Nephron progenitor cell (in vitro differentiated cells): ENCODE results near the gene FRMPD2.
A peak's percentile ranks its signal among the peaks of the same experiment; 100 is the strongest.
"Not testable (repeated sequence)": the region's sequence is repeated elsewhere in the genome, so short reads cannot be mapped to it uniquely, and the experiment has no call there.

Source experiments
- DNase-seq: peaks from one replicate; pipeline ENCODE4 v3.0.0; 2021
- H3K27ac Mint-ChIP-seq: 2 replicates; pipeline ENCODE4 v1.8.0; 2021; ENCODE audit warnings: mild to moderate bottlenecking, moderate library complexity, mixed read lengths
- H3K27me3 Mint-ChIP-seq: 2 replicates; pipeline ENCODE4 v1.8.0; 2021; ENCODE audit warnings: mild to moderate bottlenecking, low read depth, mixed read lengths; ENCODE audit not compliant: poor library complexity
- H3K36me3 Mint-ChIP-seq: 2 replicates; pipeline ENCODE4 v1.8.0; 2021; ENCODE audit warnings: low read depth, mixed read lengths
- H3K4me1 Mint-ChIP-seq: 2 replicates; pipeline ENCODE4 v1.8.0; 2021; ENCODE audit warnings: mixed read lengths
- H3K4me3 Mint-ChIP-seq: 2 replicates; pipeline ENCODE4 v1.8.0; 2021; ENCODE audit warnings: mild to moderate bottlenecking, moderate library complexity, mixed read lengths
- H3K9me3 Mint-ChIP-seq: 2 replicates; pipeline ENCODE4 v1.8.0; 2021; ENCODE audit warnings: mild to moderate bottlenecking, moderate library complexity, mixed read lengths
- CTCF ChIP-seq: fragments of 200-600 bp; sonication (generic); IDR thresholded peaks from 2 replicates; pipeline ENCODE4 v1.5.0; 2021; ENCODE audit warnings: antibody characterized with exemption

FRMPD2 gene

GRCh38 chr10:48192881-48193450 lies 81.5 kb downstream of the FRMPD2 start:
- Mint-ChIP-seq H3K4me3 (no peak overlapping the region), H3K27me3 (peaks cover 30% of the 10 kb centered on the region), H3K27ac (no peak overlapping the region), H3K4me1 (peaks cover 8% of the 10 kb centered on the region), H3K36me3 (no peaks in the 10 kb centered on the region), H3K9me3 (no peaks in the 10 kb centered on the region)
- no peak for TF ChIP-seq CTCF
- no peak for DNase-seq

GRCh38 chr10:48187713-48188485 lies 86.6 kb downstream of the FRMPD2 start:
- no peak overlapping the region for H3K4me3 Mint-ChIP-seq
- peaks cover 12% of the 10 kb centered on the region for H3K4me1 Mint-ChIP-seq
- H3K9me3 Mint-ChIP-seq = no peaks in the 10 kb centered on the region
- no peak for TF ChIP-seq CTCF
- H3K27me3 Mint-ChIP-seq = peaks cover 18% of the 10 kb centered on the region
- no peak for DNase-seq
- peak overlapping the region; percentile 15 for H3K27ac Mint-ChIP-seq
- H3K36me3 Mint-ChIP-seq = no peaks in the 10 kb centered on the region

DNA sequence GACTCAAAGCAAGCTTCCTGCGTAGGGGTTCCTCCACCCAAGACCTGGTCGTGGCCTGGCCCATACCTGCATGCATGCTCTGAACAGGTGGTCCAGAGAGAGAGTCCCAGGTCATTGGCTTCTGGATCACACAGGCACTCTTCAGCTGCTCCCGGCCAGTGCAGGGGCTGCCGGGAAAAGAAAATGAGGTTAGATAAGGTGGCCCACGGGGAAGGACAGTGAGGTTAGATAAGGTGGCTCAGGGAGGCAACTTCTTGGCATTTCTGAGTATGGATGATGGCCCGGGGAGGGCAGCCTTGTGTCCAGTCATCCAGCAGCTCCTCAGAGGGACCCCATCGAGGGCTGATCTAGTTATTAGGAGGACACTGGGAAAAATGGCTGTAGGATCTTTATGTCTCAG lies 87.4 kb downstream of the FRMPD2 start:
- H3K9me3 Mint-ChIP-seq = no peaks in the 10 kb centered on the region
- no peak overlapping the region for H3K27ac Mint-ChIP-seq
- no peak for TF ChIP-seq CTCF
- no peak overlapping the region for H3K4me3 Mint-ChIP-seq
- H3K36me3 Mint-ChIP-seq = no peaks in the 10 kb centered on the region
- H3K27me3 Mint-ChIP-seq = peaks cover 14% of the 10 kb centered on the region
- DNase-seq = no peak
- peaks cover 12% of the 10 kb centered on the region for H3K4me1 Mint-ChIP-seq

- Mint-ChIP-seq H3K27me3 (peaks cover 14% of the 10 kb centered on the region), H3K4me1 (peaks cover 12% of the 10 kb centered on the region)
- H3K9me3 Mint-ChIP-seq, H3K4me3 Mint-ChIP-seq, H3K27ac Mint-ChIP-seq, H3K36me3 Mint-ChIP-seq, DNase-seq: not testable (repeated sequence)
These were observed 88.2 kb downstream of the FRMPD2 start for GRCh38 chr10:48186264-48186804.

GRCh38 chr10:48184224-48184623 lies 90.3 kb downstream of the FRMPD2 start:
- no peak for DNase-seq
- no peak for TF ChIP-seq CTCF
- H3K4me3 Mint-ChIP-seq = no peak overlapping the region
- H3K27ac Mint-ChIP-seq = no peak overlapping the region
- no peaks in the 10 kb centered on the region for H3K9me3 Mint-ChIP-seq
- no peaks in the 10 kb centered on the region for H3K36me3 Mint-ChIP-seq
- H3K27me3 Mint-ChIP-seq = peaks cover 14% of the 10 kb centered on the region
- H3K4me1 Mint-ChIP-seq = peaks cover 12% of the 10 kb centered on the region

DNA sequence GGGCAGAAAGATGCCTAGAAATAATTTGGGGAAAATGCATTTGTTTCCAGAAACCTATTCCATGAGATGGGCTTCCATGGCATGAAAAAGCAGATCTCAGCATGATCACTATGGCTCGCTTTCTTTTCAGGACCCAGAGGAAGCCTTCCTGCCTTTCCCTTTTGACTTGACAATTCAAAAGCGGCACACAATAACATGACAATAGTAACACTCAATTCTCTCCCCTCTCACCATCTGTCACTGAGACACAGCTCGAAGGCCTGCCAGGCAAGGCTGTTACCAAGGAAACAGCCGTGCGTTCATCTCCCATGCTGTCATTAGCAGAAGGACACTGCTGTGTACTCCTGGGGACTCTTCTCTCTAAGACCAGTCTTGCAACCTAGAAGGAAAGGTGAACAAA lies 101.8 kb downstream of the FRMPD2 start:
- not testable (repeated sequence) for H3K4me1 Mint-ChIP-seq, H3K27ac Mint-ChIP-seq, H3K4me3 Mint-ChIP-seq, H3K36me3 Mint-ChIP-seq, DNase-seq, H3K27me3 Mint-ChIP-seq, H3K9me3 Mint-ChIP-seq

GRCh38 chr10:48160670-48161069 lies 113.8 kb downstream of the FRMPD2 start:
- not testable (repeated sequence) for H3K27me3 Mint-ChIP-seq, H3K9me3 Mint-ChIP-seq, H3K36me3 Mint-ChIP-seq, H3K4me1 Mint-ChIP-seq, H3K27ac Mint-ChIP-seq, H3K4me3 Mint-ChIP-seq
- peak; percentile 10 for TF ChIP-seq CTCF
- peak; percentile 33 for DNase-seq

DNA sequence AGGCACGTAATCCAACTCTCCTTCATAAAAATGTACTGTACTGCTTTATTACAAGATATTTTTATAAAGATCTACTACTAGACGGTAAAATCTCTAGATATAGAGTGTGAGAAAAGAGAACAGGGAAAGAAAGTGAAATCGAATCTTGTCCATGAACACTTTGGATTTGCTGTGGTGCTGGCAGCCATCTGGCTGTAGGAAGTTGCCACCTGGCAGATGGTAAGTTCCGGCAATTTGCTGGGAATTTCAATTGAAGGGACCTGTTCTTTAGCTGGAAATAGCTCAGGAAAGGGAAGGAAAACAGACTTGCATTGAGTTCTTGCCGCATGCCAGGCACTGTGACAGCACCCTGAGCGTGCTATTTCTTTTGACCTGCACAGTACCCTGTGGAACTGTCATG lies 114.3 kb downstream of the FRMPD2 start:
- H3K27me3 Mint-ChIP-seq, H3K4me1 Mint-ChIP-seq, H3K4me3 Mint-ChIP-seq, DNase-seq, H3K27ac Mint-ChIP-seq, H3K36me3 Mint-ChIP-seq, H3K9me3 Mint-ChIP-seq: not testable (repeated sequence)

DNA sequence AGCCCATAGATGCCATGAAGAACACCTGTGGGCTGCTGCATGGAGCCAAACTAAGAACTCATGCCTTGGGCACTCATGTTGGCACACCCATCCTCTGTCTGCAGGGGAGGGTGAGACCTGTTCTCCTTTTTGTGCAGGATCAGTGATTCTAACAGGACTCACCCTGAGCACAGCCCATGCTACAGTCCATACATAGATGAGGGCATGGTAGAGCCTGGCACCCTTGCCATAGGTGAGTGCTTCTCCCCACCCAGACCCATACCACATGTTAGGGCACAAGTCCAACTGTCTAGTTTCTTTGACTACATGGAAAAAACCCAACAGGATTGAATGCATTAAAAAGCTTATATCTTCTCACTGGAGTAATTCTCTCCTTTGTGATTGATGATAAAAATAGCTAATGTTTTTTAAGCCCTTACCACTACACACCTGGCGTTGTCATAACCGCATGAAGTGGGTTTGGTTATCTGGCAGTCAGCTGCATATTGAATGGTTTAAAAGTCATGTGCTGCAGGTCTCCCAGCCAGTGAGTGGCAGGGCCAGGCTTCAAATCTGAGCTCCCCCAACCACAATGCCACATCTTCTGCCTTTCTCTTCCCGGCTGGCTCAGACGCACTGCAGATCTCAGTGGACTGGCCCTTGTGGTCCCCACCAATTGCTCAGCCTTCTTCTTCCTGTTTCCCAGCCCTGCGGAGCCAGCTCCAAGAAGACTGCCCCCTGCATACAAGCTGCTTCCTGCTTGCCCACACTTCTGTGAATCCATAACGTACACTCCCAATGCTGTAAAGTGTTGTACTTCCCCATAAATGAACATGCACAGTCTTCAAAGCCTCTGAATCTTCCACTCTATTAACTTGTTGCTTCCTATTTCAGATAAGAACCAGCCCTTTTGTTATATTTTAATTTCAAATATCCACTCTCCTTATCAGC lies 120.0 kb downstream of the FRMPD2 start:
- H3K4me1 Mint-ChIP-seq = not testable (repeated sequence)

More for the DNA sequence above, 120.0 kb downstream of the FRMPD2 start:
- H3K36me3 Mint-ChIP-seq, H3K27me3 Mint-ChIP-seq, H3K9me3 Mint-ChIP-seq, H3K4me3 Mint-ChIP-seq, H3K27ac Mint-ChIP-seq, DNase-seq: not testable (repeated sequence)
